Measurements from ENCODE around the gene CELF4.

CELF4 gene

GRCh38 chr18:37505321-37505720 lies 60.3 kb downstream of the CELF4 start:
- Histone ChIP-seq H3K4me3 (ENCODE audit: low read depth, low read length) (no peak overlapping the region), H3K79me2 (no peaks in the 10 kb centered on the region), H3K27ac (no peak overlapping the region), H3K27me3 (ENCODE audit: control insufficient read depth, insufficient read depth, low read length) (no peaks in the 10 kb centered on the region), H3K9me3 (ENCODE audit: control insufficient read depth, low read length) (no peaks in the 10 kb centered on the region), H2AFZ (no peak overlapping the region), H3K4me2 (ENCODE audit: low read length) (no peak overlapping the region), H3K4me1 (no peaks in the 10 kb centered on the region), H3K9ac (no peak overlapping the region), H3K36me3 (ENCODE audit: control insufficient read depth, insufficient read depth, low read length) (no peaks in the 10 kb centered on the region)
- TF ChIP-seq, protein P1, sequence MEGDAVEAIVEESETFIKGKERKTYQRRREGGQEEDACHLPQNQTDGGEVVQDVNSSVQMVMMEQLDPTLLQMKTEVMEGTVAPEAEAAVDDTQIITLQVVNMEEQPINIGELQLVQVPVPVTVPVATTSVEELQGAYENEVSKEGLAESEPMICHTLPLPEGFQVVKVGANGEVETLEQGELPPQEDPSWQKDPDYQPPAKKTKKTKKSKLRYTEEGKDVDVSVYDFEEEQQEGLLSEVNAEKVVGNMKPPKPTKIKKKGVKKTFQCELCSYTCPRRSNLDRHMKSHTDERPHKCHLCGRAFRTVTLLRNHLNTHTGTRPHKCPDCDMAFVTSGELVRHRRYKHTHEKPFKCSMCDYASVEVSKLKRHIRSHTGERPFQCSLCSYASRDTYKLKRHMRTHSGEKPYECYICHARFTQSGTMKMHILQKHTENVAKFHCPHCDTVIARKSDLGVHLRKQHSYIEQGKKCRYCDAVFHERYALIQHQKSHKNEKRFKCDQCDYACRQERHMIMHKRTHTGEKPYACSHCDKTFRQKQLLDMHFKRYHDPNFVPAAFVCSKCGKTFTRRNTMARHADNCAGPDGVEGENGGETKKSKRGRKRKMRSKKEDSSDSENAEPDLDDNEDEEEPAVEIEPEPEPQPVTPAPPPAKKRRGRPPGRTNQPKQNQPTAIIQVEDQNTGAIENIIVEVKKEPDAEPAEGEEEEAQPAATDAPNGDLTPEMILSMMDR (IDR thresholded peaks at IDR 0.05) = no peak

DNA sequence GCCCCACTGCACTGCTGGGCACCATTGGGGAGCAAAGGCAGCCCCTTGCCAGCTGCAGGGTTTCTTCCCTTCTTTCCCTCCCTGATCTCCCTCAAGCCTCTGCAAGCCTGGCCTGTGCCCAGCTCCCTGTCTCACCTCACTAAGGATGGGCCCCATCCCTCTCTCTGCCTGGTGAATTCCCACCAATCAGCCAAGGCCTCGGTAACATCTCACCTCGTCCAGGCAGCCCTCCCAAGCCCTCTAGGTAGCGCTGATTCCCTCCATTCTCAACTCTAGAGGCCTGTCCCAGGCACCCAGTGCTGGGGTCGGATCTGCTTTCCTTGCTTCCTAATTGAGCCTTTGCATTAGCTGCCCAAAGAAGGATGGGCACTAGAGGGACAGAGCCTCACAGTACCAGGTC lies 63.0 kb downstream of the CELF4 start:
- no peak overlapping the region for H3K4me3 ChIP-seq (ENCODE audit: low read depth, low read length)
- no peaks in the 10 kb centered on the region for H3K27me3 ChIP-seq (ENCODE audit: control insufficient read depth, insufficient read depth, low read length)
- H2AFZ ChIP-seq = no peak overlapping the region
- H3K9ac ChIP-seq = no peak overlapping the region
- no peak overlapping the region for H3K4me2 ChIP-seq (ENCODE audit: low read length)
- no peaks in the 10 kb centered on the region for H3K79me2 ChIP-seq
- no peaks in the 10 kb centered on the region for H3K9me3 ChIP-seq (ENCODE audit: control insufficient read depth, low read length)
- no peaks in the 10 kb centered on the region for H3K4me1 ChIP-seq
- no peak overlapping the region for H3K27ac ChIP-seq
- no peaks in the 10 kb centered on the region for H3K36me3 ChIP-seq (ENCODE audit: control insufficient read depth, insufficient read depth, low read length)
- TF ChIP-seq, protein P1 (IDR thresholded peaks at IDR 0.05) = no peak

GRCh38 chr18:37502036-37502435 lies 63.6 kb downstream of the CELF4 start:
- Histone ChIP-seq H3K27ac (no peak overlapping the region), H3K9me3 (ENCODE audit: control insufficient read depth, low read length) (no peaks in the 10 kb centered on the region), H3K4me2 (ENCODE audit: low read length) (no peak overlapping the region), H3K4me3 (ENCODE audit: low read depth, low read length) (no peak overlapping the region), H3K9ac (no peak overlapping the region), H3K79me2 (no peaks in the 10 kb centered on the region), H3K4me1 (no peaks in the 10 kb centered on the region), H3K27me3 (ENCODE audit: control insufficient read depth, insufficient read depth, low read length) (no peaks in the 10 kb centered on the region), H3K36me3 (ENCODE audit: control insufficient read depth, insufficient read depth, low read length) (no peaks in the 10 kb centered on the region), H2AFZ (no peak overlapping the region)
- TF ChIP-seq, protein P1 (IDR thresholded peaks at IDR 0.05) = no peak

DNA sequence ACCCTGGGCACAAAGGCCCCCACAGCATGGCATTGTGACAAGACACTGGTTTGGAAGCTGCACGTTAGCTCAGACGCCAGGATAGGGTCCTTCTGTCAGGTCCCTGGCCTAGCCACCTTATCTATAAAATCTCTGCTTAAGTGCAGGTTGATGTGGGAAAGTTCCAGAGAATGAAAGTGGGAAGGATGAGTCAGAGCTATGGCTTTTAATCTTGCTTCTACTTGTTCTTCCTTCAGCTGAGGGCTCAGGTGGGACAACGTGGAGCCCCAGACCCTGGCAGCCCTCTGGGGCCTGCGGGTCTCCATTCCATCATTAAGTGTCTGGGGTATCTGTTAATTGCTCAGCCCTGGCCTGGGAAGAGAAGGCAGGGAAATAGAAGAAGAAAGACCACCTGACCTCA lies 64.5 kb downstream of the CELF4 start:
- no peaks in the 10 kb centered on the region for H3K36me3 ChIP-seq (ENCODE audit: control insufficient read depth, insufficient read depth, low read length)
- no peaks in the 10 kb centered on the region for H3K9me3 ChIP-seq (ENCODE audit: control insufficient read depth, low read length)
- H3K79me2 ChIP-seq = no peaks in the 10 kb centered on the region
- H3K4me1 ChIP-seq = no peaks in the 10 kb centered on the region
- no peak overlapping the region for H2AFZ ChIP-seq
- H3K27me3 ChIP-seq (ENCODE audit: control insufficient read depth, insufficient read depth, low read length) = no peaks in the 10 kb centered on the region
- H3K4me3 ChIP-seq (ENCODE audit: low read depth, low read length) = no peak overlapping the region
- no peak overlapping the region for H3K4me2 ChIP-seq (ENCODE audit: low read length)
- TF ChIP-seq, protein P1 (IDR thresholded peaks at IDR 0.05) = no peak
- H3K27ac ChIP-seq = no peak overlapping the region
- H3K9ac ChIP-seq = no peak overlapping the region

DNA sequence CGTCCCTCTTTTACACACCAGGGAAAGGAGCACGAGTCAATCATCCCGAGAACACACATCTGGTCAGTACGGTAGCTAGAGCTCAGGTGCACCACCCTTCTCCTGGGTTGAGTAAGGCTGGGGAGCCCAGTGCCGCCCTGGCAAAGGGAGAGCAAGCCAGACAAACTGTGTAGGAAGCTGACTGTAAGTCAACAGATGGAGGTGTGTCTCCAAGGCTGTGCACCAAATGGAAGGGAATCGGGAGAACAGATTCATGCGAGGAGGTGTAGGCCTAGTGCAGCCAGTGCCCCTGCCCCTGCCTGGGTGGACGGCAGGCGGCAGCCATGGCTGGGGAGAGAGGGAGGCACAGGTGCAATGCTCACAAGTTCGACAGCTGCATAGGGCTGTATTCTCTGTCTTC lies 65.7 kb downstream of the CELF4 start:
- Histone ChIP-seq H3K27ac (no peak overlapping the region), H2AFZ (no peak overlapping the region), H3K36me3 (ENCODE audit: control insufficient read depth, insufficient read depth, low read length) (no peaks in the 10 kb centered on the region), H3K27me3 (ENCODE audit: control insufficient read depth, insufficient read depth, low read length) (no peaks in the 10 kb centered on the region), H3K9ac (no peak overlapping the region), H3K9me3 (ENCODE audit: control insufficient read depth, low read length) (no peaks in the 10 kb centered on the region), H3K79me2 (no peaks in the 10 kb centered on the region), H3K4me3 (ENCODE audit: low read depth, low read length) (no peak overlapping the region), H3K4me2 (ENCODE audit: low read length) (no peak overlapping the region), H3K4me1 (no peaks in the 10 kb centered on the region)
- TF ChIP-seq, protein P1 (IDR thresholded peaks at IDR 0.05) = no peak
